SK-N-DZ (cell line): ENCODE data around the gene KRTAP6-1. TPM values are rescaled to one million over a fixed set of nuclear protein-coding genes. Genes with fewer than 3 reads are reported as not detected.

Experiments used
- DNase-seq: peaks from one replicate; pipeline ENCODE4 v3.0.0-alpha.2; 2015; ENCODE audit warnings: low spot score
- polyA plus RNA-seq, 2 experiments: library from polyadenylated mRNA; depleted of rRNA; stranded (reverse); fragments of >200 nt; gene quantifications; 2 replicates each; pipeline ENCODE4 v1.2.3, GENCODE V29; 2014

KRTAP6-1 gene
- not detected in 2 replicates for polyA plus RNA-seq (2014; cell fraction: cytosol; rRNA removed)
- polyA plus RNA-seq (2014; cell fraction: nucleus; rRNA removed), result not detected in 2 replicates

DNA sequence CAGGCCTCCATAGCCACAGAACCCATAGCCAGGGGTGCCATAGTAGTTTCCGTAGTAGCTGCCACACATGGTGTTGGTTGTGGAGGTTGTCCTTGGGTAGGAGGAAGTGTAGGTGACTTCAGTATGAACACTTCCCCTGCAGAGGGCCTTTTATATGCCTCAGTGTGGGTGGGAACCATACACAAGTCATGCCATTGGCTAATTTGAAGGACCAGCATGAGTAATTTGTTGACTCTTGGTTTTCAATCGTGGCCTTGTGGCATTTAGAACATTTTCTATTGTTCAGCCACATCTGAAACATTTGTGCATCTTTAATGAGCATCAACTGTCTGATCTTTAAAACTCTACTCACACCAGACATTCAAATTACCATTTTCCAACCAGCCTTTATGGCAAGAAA is at the start of gene KRTAP6-1:
Gene KRTAP6-1, minus strand, starts transcription at position 95 of the 400 bp plus-strand sequence. Its CDS starts 26 bp downstream, at position 69.
- no peak for DNase-seq

GRCh38 chr21:30652891-30653290 is 39.2 kb upstream of the KRTAP6-1 start:
- DNase-seq, result no peak

DNA sequence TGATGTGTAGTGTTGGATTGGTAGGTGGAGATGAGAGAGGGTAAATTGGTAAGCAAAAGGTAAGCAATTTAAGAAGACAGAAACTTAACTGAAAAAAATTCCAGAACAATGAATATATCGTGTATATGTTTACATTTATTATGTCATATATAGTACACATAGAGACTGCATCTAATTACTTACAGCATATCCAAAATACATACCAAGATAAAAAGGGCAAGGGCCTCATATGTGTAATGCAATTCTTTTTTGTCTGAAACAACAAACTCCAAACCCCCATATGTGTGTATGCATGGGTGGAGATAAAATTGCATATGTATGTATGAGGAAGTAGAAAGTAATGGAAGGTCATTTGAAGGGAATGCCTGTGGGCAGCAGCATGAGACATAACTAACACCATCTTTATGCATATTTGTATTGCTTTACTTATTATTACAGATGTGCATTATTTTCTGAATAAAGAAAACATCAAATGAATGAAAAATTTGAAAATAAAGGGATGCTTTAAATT is 33.2 kb upstream of the KRTAP6-1 start:
- no peak for DNase-seq

DNA sequence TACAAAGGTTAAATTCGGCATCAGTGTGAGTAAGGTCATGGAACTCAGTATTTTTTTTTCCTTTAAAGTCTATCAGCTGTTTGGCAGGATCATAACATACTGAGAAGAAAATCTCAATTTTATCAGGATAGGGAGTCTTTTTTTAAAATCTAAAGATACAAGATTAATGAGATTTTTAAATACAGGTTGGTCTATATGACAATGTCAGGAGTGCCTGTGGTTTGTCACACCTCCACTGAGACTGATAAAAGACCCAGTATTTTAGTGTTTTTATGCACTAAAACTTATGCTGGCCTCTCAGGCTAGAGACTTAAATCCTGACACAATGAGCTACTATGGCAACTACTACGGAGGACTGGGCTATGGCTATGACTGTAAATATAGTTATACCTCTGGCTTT is 28.8 kb upstream of the KRTAP6-1 start, which contains the start of gene KRTAP20-3:
Gene KRTAP20-3, plus strand, starts transcription at position 301 of the 400 bp plus-strand sequence.
- DNase-seq, result no peak

DNA sequence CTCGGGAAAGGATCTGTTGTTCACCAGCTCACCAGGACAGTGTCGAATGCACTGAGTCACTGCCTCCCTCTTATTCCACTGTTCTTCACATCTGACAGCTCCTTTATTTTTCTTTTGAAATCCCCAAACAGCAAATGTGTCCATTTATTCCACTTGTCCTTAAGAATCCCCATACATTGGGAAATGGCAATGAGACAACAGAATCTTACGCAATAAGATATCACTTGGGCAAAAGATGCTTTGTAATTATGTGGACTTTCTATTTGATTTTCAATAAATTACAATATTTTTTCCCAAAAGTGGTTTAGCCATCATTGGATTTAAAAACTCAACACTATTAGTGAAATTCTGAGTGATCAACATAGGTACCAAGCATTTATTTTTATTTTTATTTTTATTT is 25.0 kb upstream of the KRTAP6-1 start:
- no peak for DNase-seq

DNA sequence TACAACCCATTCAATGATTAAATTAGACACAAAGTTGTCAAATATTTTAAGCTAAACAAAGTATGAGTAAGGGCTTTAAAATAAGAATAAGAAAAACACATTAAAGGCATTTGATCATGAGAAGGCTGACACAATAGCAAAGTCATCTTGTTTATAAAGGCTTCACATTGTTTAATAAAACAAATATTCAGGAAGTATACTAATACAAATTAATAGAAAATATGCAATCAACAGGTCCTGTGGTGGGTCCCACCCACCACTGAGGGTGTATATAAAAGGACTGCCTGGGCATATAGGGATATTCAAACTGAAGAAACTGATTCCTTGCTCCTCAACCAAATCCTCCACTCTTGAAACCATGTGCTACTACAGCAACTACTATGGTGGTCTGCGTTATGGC is 21.2 kb upstream of the KRTAP6-1 start, which contains the start of gene KRTAP20-2:
Gene KRTAP20-2, plus strand, starts transcription at position 301 of the 400 bp plus-strand sequence. Its CDS starts 58 bp downstream, at position 359.
- DNase-seq, result no peak

- DNase-seq, result no peak
Observed at GRCh38 chr21:30629200-30629599, 15.5 kb upstream of the KRTAP6-1 start.

GRCh38 chr21:30628109-30628508 is 14.4 kb upstream of the KRTAP6-1 start:
- DNase-seq, result no peak

GRCh38 chr21:30625449-30626165 is 11.9 kb upstream of the KRTAP6-1 start:
- no peak for DNase-seq

- DNase-seq, result no peak
Observed at GRCh38 chr21:30623362-30623761, 9.6 kb upstream of the KRTAP6-1 start.

GRCh38 chr21:30620522-30620921 is 6.8 kb upstream of the KRTAP6-1 start, which contains the start of gene KRTAP20-4:
Gene KRTAP20-4 (plus strand): TSS chr21:30620627.
- no peak for DNase-seq

DNA sequence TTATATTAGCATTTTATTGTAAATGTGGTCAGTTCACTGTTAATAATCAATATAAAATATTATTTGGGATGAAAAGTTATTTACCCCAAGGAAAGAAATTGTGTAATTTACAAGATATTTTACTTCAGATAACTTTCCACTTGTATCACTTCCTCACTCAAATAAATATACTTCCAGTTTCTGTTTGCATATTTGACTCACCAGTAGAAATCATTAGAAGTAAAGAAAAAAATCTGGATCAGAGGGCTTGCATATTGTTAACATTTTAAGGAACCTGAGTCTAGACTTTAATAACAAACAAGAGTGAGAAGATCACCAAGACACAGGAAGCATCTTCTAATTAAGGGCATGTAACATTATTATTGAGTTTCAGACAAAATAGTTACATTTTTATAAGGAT is 6.3 kb upstream of the KRTAP6-1 start:
- no peak for DNase-seq

- DNase-seq, result no peak
Observed at GRCh38 chr21:30616125-30616524, 2.4 kb upstream of the KRTAP6-1 start, which contains the start of gene KRTAP20-1. Gene KRTAP20-1 (plus strand): TSS chr21:30616425. CDS start chr21:30616455, 30 bp downstream.

DNA sequence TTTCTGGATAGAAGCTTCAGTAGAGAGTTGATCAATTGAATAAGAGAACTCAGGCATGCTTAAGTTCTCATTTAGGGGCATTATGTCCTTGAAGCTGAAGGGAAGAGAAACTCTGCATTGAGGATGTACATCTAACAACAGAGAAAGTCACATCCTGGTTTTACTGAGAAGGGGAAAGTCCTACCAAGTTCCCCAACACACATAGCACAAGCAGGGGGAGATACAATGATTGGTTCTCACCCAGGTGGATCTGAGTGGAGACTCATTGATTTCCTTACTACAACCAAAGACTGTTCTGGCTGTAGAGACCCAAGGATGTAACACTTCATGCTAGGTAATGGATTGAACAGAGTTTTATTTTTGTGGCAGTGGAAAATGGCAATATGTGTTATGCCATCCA is 1.5 kb upstream of the KRTAP6-1 start:
- DNase-seq, result no peak

DNA sequence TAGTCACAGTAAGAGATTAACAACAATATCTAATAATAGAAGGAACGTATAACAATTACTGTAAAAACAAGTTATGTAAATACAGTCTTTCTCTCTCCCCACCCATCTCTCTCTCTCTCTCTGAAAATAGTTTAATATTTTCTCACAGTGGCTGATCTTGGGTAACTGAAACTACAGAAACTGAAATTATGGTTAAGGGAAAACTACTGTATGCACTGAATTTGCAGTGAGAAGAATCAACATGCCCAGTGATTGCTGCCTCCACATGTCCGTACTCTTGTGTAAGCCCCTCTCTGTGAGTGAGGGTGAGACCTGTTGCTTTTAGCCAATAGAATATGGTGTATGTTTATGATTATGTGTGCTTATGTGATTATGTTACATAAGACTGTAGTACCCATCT is 1.6 kb downstream of the KRTAP6-1 start:
- no peak for DNase-seq

GRCh38 chr21:30605968-30606367 is 7.8 kb downstream of the KRTAP6-1 start:
- no peak for DNase-seq

GRCh38 chr21:30600787-30601186 is 12.9 kb downstream of the KRTAP6-1 start, which contains the start of gene KRTAP22-1:
Gene KRTAP22-1 (plus strand): TSS chr21:30601087.
- DNase-seq, result no peak

DNA sequence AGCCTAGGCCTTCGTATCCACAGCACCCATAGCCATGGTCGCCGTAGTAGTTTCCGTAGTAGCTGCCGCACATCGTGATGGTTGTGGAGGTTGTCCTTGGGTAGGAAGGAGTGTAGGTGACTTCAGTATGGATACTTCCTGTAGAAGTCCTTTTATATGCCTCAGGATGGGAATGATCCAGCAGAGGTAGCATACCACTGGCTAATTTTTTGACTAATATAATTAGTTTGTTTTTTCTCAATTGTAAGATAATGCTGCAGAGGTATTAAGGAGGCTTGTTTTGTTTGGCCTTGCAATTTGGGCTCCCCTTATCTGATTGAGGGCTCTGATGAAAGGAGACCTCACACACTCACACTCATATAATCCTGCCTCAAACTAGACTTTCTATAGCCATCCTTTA is 14.9 kb downstream of the KRTAP6-1 start, which contains the start of gene KRTAP6-2:
Gene KRTAP6-2, minus strand, starts transcription at position 101 of the 400 bp plus-strand sequence. Its CDS starts 28 bp downstream, at position 73.
- no peak for DNase-seq

- no peak for DNase-seq
Observed at GRCh38 chr21:30592140-30592539, 21.6 kb downstream of the KRTAP6-1 start, which contains the start of gene KRTAP6-3. Gene KRTAP6-3 (plus strand): TSS chr21:30592440. CDS start chr21:30592446, 6 bp downstream.

GRCh38 chr21:30590297-30590696 is 23.4 kb downstream of the KRTAP6-1 start, which contains the start of gene KRTAP22-2:
Gene KRTAP22-2 (minus strand): TSS chr21:30590397.
- no peak for DNase-seq

- no peak for DNase-seq
Observed at GRCh38 chr21:30582870-30583269, 30.9 kb downstream of the KRTAP6-1 start.

DNA sequence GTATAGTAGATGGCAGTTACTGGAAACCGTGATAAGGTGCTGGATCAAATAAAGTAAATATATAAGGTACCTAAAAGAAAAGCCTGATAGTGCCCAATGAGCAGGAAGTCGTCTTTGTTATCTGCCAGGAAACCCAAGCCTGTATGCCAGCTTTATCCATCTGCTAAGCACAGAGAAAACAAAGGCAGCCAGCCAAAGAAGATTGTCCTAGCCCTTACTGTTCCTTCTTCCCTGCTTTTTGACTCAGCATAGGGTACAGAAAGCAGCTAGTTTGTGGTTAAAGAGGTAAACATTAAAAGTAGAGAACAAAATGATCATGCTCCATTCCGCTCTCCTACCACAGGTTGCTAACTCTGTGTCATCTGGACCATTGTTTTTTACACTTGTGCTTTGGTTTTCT is 33.6 kb downstream of the KRTAP6-1 start:
- DNase-seq, result no peak
